D721Med (cell line): ENCODE measurements around the gene USP40.

Source experiments
- DNase-seq: peaks from one replicate; pipeline ENCODE4 v3.0.0; 2011; ENCODE audit warnings: low spot score; ENCODE audit not compliant: insufficient read length
- FAIRE-seq: peaks from 2 replicates; lab custom pipeline; 2011; peaks lifted over from hg19 to GRCh38; lab: Jason Lieb, UNC
- TF ChIP-seq, protein P1 (sequence below): IDR thresholded peaks from 2 replicates; pipeline ENCODE4 v1.5.1; 2012; ENCODE audit warnings: mild to moderate bottlenecking, control low read depth; ENCODE audit not compliant: insufficient read depth; ENCODE audit errors: missing control alignments

USP40 gene

DNA sequence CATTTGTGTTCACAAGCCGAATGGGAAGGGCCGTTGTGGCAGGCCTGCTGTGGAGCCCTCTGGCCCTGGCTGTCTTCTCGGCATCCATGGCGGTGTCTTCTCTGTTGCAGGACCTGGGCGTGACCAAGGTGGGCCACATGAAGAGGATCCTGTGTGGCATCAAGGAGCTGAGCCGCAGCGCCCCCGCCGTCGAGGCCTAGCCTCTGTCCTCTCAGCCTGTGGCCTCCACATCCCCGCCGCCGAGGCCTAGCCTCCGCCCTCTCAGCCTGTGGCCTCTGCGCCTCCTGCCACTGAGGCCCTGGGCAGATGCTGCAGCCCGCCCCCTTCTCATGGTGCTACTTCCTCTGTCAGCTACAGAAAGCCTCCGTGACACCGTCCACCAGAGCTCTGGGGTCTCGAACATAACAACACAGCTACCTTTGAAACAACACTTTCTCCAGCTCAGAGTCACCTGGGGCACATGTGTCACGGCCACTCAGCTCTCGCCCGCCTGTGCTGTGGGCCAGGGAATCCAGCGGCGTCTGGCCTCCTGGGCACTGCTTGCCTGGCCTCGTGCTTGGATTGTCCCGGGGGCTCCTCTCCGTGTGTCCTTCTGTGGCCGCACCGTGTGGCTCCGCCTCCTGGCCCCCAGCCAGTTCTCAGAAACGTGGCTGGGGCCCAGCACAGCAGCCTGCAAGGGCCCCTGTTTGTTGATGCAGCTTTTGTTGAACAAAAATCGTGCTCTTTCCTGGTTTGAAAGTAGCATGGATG is 97.1 kb downstream of the USP40 start:
- TF ChIP-seq, protein P1, sequence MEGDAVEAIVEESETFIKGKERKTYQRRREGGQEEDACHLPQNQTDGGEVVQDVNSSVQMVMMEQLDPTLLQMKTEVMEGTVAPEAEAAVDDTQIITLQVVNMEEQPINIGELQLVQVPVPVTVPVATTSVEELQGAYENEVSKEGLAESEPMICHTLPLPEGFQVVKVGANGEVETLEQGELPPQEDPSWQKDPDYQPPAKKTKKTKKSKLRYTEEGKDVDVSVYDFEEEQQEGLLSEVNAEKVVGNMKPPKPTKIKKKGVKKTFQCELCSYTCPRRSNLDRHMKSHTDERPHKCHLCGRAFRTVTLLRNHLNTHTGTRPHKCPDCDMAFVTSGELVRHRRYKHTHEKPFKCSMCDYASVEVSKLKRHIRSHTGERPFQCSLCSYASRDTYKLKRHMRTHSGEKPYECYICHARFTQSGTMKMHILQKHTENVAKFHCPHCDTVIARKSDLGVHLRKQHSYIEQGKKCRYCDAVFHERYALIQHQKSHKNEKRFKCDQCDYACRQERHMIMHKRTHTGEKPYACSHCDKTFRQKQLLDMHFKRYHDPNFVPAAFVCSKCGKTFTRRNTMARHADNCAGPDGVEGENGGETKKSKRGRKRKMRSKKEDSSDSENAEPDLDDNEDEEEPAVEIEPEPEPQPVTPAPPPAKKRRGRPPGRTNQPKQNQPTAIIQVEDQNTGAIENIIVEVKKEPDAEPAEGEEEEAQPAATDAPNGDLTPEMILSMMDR, result no peak
- DNase-seq (no peak), FAIRE-seq (no peak)

DNA sequence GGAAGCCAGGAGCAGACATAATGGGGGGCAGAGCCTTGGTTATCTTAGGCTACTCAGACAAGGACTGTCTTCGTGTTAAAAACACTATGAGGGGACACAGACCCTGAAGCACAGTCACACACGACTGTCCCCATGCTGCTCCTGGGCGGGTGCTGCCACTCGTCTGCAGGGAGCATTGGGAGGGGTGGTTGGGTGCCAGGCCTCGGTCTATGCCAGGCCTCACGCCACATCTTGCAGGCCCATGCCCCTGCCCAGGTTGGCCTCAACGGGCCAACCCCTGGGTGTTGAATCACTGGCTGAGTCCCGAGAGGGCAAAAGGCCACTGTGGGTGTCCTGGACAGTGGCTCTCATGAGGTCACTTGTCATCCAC is 97.9 kb downstream of the USP40 start:
- TF ChIP-seq, protein P1, result no peak
- FAIRE-seq (no peak), DNase-seq (no peak)

DNA sequence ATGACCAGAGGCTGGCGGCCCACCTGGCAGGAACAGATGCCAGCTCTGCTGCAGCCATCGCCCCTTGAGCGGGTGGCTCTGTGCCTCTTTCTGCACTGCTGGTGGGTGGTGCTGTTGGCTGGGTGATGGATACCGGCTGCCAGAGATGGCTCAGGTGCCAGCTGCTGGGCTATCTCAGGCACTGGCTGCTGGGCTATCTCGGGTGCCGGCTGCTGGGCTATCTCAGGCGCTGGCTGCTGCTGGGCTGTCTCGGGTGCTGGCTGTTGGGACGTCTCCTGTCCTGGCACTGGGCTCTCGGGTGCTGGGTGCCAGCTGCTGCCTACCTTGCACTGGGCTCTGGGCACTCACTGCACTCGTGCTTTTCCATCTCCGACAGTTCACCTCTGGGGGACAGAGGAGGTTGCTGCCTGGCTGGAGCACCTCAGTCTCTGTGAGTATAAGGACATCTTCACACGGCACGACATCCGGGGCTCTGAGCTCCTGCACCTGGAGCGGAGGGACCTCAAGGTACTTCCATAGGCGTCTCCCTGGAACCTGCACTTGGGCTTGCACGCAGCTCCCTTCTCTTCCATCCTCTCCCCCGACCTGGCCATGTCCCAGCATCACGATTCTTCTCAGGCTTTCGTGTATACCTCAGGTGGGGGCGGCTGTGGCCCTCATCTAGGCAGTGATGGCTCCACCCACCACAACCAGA is 98.4 kb downstream of the USP40 start:
- no peak for FAIRE-seq
- TF ChIP-seq, protein P1, result no peak
- DNase-seq, result no peak

DNA sequence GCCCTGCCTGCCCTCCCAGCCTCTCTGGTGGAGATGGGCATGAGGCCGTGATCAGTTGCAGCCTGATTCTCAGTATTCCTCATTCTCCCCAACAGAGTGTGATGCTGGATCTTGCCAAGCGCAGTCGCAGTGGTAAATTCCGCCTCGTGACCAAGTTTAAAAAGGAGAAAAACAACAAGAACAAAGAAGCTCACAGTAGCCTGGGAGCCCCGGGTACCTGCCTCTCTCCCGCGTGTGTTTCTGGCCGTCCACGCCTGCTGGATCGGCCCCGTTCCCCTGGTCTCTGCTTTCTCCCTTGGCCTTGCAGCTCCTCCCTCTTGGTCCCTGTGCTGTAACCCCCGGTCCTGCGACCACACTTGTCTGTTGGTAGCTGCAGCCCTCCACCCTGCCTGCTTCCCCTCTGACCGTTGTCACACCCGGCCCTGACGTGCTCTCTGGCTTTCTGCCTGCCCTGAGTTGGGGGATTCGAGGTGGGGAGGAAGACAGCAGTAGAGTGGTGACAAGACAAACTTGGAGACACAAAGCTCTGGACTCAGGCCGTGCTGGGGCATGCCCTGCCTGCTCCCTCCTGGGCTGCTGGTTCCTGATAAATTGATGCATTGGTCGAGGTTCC is 99.5 kb downstream of the USP40 start:
- DNase-seq, result no peak
- TF ChIP-seq, protein P1, result no peak
- FAIRE-seq, result no peak

DNA sequence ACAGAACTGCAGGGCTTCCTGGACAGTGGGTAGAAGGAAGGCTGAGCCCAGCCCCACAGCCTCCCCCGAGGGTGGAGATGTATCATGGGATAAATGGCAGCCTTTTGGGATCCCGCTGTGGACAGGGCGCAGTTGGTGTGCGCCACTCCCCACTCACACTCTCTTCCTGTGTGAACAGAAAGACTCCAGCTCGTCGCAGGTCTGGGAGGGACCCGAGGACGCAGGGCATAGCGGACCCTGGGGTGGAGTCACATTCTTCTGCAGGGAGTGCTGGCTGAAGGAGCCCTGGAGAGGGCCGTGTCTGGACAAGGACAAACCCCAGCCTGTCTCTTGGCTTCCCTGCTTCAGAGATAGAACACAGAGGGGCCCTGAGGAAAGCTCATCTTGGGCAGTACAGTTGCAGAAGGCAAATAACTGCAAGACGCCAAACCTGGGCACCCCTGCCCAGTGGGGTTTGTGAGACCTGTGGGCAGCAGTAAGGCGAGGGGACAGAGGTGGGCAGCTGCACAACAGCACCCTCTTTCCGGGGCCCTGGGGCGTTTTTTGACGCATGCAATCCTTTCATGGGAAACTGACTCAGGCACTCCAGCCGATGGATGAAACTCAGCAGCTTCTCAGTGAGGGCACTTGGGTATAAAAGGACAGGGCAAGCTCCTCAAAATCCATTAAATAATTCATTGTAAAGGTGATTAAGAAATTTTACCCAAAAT is 101.9 kb downstream of the USP40 start:
- TF ChIP-seq, protein P1, result no peak
- DNase-seq, result no peak
- FAIRE-seq, result no peak

DNA sequence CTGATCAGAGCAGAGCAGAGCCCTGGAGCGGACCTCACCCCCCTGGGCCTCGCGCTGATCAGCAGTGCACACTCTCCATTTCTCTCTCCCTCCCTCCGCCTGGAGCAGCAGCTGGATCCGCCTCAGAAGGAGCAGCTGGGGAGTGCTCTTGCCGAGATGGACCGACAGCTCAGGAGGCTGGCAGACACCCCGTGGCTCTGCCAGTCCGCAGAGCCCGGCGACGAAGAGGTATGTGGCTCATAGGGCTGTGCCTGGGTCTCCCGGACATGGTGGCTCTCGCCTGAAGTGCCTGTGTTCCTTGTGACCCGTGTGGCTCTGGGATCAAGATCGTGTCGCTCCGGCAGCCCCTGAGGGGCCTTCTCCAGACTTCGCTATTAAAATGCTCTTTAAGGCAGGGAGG is 102.5 kb downstream of the USP40 start:
- DNase-seq (no peak), FAIRE-seq (no peak)

More for the DNA sequence above, 102.5 kb downstream of the USP40 start:
- TF ChIP-seq, protein P1, result no peak
